ENCODE data around the gene KIR3DL3.

- no peak for TF ChIP-seq POLR2A (IDR thresholded peaks at IDR 0.05; ENCODE audit: low read length)
- TF ChIP-seq GATA1 (IDR thresholded peaks at IDR 0.05; ENCODE audit: low read depth, low read length): no peak
Measured at GRCh38 chr19:54691582-54692297, 32.5 kb upstream of the KIR3DL3 start.
